GM12878 (cell line): ENCODE results near the gene RAD51B.

ENCODE experiments used
- CEBPB ChIP-seq, 2 experiments: fragments of 150-350 bp in 1 of 2; IDR thresholded peaks; 2 replicates each; pipeline ENCODE4 v1.6.1; 2012 to 2014; ENCODE audit warnings: low read depth in 2 of 2, low read length in 2 of 2, borderline replicate concordance in 1 of 2, inconsistent platforms in 1 of 2
- CTCF ChIP-seq, 3 experiments: IDR thresholded peaks in 2 of 3; conservative IDR thresholded peaks in 1 of 3; 2 replicates each; pipeline ENCODE4 v1.5.1; 2011; ENCODE audit warnings: low read depth in 3 of 3, low read length in 3 of 3, mild to moderate bottlenecking in 3 of 3, control low read depth in 2 of 3, moderate library complexity in 2 of 3, inconsistent platforms in 1 of 3, mixed read lengths in 1 of 3; ENCODE audit not compliant: control insufficient read depth in 2 of 3, insufficient read depth in 1 of 3; ENCODE audit errors: extremely low read depth in 1 of 3
- E4F1 ChIP-seq: fragments of 450-650 bp; IDR thresholded peaks from 2 replicates; pipeline ENCODE4 v1.6.1; 2018; ENCODE audit warnings: borderline replicate concordance, mild to moderate bottlenecking; ENCODE audit not compliant: partially characterized antibody
- JUND ChIP-seq: IDR thresholded peaks from 2 replicates; pipeline ENCODE4 v1.6.1; 2012; ENCODE audit warnings: low read depth, mild to moderate bottlenecking, low read length, improper control_type of control experiment, moderate library complexity
- NFYA ChIP-seq: IDR thresholded peaks from 2 replicates; pipeline ENCODE4 v1.6.1; 2011; ENCODE audit warnings: low read depth, mild to moderate bottlenecking, low read length, improper control_type of control experiment, borderline replicate concordance
- SP1 ChIP-seq: IDR thresholded peaks from one replicate; pipeline ENCODE4 v1.6.1; 2011; ENCODE audit warnings: low read depth, low read length

- TF ChIP-seq CEBPB (IDR thresholded peaks at IDR 0.05; ENCODE audit: borderline replicate concordance in 1 of 2, low read depth in 2 of 2, low read length in 2 of 2) = no peak
- TF ChIP-seq CTCF (IDR thresholded peaks at IDR 0.05 in 2 of 3, conservative IDR thresholded peaks at IDR 0.05 in 1 of 3; ENCODE audit: control insufficient read depth in 2 of 3, extremely low read depth in 1 of 3, insufficient read depth in 1 of 3, low read depth in 3 of 3, low read length in 3 of 3) = no peak
- no peak for TF ChIP-seq NFYA
- no peak for TF ChIP-seq E4F1
- no peak for TF ChIP-seq JUND
- no peak for TF ChIP-seq SP1
Measured at GRCh38 chr14:68521961-68522509, 702.5 kb downstream of the RAD51B start.
